Right atrium auricular region (tissue), 2 donors: Measurements from ENCODE around the gene LRCH1. TPM values are rescaled to one million over a fixed set of nuclear protein-coding genes. Genes with fewer than 3 reads are reported as not detected.

Source experiments
- DNase-seq: peaks from one replicate; pipeline ENCODE4 v3.0.0-alpha.2; 2019; ENCODE audit warnings: low spot score
- H3K27ac ChIP-seq, 2 donors: fragments of 200-600 bp; sonication (generic); 1 replicate in 1 of 2; 2 replicates in 1 of 2; pipeline ENCODE4 v1.5.1; 2016 to 2019
- H3K27me3 ChIP-seq, 2 donors: fragments of 200-600 bp; sonication (generic); one replicate each; pipeline versions ENCODE4 v1.5.1 to v1.6.0; 2017 to 2019
- H3K36me3 ChIP-seq: fragments of 200-600 bp; sonication (generic); one replicate; pipeline ENCODE4 v1.5.1; 2016
- H3K4me1 ChIP-seq, 2 donors: fragments of 200-600 bp; sonication (generic); one replicate each; pipeline versions ENCODE4 v1.5.1 to v1.6.0; 2017 to 2019
- H3K4me3 ChIP-seq, 2 donors: fragments of 200-600 bp; sonication (generic); 1 replicate in 1 of 2; 2 replicates in 1 of 2; pipeline ENCODE4 v1.5.1; 2017 to 2019; ENCODE audit warnings: mild to moderate bottlenecking in 1 of 2, moderate library complexity in 1 of 2
- H3K9me3 ChIP-seq, 2 donors: fragments of 200-600 bp; sonication (generic); one replicate each; pipeline ENCODE4 v1.5.1; 2019
- total RNA-seq, 2 donors: library from RNA; depleted of rRNA; stranded (reverse); fragments of >200 nt; gene quantifications; one replicate each; pipeline ENCODE4 v1.1.0, GENCODE V29; 2016
- TF ChIP-seq, protein P1 (sequence below), 2 donors: fragments of 200-600 bp; sonication (generic); IDR thresholded peaks; one replicate each; pipeline ENCODE4 v1.5.1; 2019; ENCODE audit warnings: antibody characterized with exemption in 2 of 2

The LRCH1 gene
- total RNA-seq, 2 donors from 2014 or later: 6.9 to 10.9 TPM

DNA sequence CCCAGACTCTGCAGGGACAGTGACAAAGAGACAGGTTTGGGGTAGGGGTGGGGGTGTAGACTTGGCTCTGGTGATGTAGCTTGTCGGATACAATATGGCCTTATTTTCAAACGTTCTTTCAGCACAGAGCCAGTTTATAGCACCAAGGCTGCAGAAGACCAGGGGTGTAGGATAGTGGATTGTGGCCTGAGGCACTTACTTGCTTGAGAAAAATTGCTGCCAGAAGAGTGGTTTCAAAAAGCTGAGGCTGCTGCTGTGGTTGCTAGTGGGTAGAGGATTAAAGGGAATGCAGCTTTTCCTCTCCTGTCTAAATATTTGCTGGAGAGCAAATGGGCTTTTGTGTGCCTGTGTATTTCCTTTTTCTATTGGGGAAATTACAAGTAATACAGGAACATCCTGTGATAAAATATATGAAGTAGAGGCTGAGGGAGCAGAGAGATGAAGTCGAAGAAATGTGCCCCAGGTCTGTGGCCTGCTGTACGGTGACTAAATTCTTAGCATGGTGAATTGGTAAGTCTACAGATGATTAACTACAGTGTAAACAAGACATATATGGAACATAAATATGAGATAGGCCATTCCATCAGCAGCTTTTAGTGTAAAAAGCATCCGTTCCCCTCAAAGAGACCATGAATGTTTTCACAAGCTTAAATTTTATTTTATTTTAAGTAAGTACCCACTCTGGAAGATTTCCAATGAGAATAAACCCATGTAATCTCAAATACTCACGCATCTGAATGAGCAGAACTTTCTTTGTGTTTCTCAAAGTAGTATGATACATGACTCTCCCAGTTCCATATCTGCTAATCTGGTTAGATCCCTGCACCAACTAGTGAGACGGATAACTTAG, 112.9 kb downstream of the LRCH1 start:
- TF ChIP-seq, protein P1, sequence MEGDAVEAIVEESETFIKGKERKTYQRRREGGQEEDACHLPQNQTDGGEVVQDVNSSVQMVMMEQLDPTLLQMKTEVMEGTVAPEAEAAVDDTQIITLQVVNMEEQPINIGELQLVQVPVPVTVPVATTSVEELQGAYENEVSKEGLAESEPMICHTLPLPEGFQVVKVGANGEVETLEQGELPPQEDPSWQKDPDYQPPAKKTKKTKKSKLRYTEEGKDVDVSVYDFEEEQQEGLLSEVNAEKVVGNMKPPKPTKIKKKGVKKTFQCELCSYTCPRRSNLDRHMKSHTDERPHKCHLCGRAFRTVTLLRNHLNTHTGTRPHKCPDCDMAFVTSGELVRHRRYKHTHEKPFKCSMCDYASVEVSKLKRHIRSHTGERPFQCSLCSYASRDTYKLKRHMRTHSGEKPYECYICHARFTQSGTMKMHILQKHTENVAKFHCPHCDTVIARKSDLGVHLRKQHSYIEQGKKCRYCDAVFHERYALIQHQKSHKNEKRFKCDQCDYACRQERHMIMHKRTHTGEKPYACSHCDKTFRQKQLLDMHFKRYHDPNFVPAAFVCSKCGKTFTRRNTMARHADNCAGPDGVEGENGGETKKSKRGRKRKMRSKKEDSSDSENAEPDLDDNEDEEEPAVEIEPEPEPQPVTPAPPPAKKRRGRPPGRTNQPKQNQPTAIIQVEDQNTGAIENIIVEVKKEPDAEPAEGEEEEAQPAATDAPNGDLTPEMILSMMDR (IDR thresholded peaks at IDR 0.05): no peak
- no peak for DNase-seq
- Histone ChIP-seq H3K36me3 (no peaks in the 10 kb centered on the region), H3K27ac (peak overlapping the region; percentile 13 to 19), H3K4me1 (peaks cover 0 to 45% of the 10 kb centered on the region in 2 donors), H3K9me3 (no peaks in the 10 kb centered on the region), H3K4me3 (no peak overlapping the region), H3K27me3 (no peaks in the 10 kb centered on the region)

GRCh38 chr13:46666727-46667456, 113.9 kb downstream of the LRCH1 start:
- no peak for DNase-seq
- no peaks in the 10 kb centered on the region for H3K36me3 ChIP-seq
- H3K4me3 ChIP-seq: no peak overlapping the region
- H3K27me3 ChIP-seq: no peaks in the 10 kb centered on the region
- TF ChIP-seq, protein P1 (IDR thresholded peaks at IDR 0.05): no peak
- peaks cover 0 to 45% of the 10 kb centered on the region in 2 donors for H3K4me1 ChIP-seq
- H3K9me3 ChIP-seq: no peaks in the 10 kb centered on the region
- peak overlapping the region in 1 of 2 donors; percentile 19 for H3K27ac ChIP-seq

- Histone ChIP-seq H3K36me3 (no peaks in the 10 kb centered on the region), H3K9me3 (no peaks in the 10 kb centered on the region), H3K4me3 (peak overlapping the region in 1 of 2 donors; percentile 23), H3K27ac (peak overlapping the region; percentile 56 to 62), H3K4me1 (peaks cover 0 to 49% of the 10 kb centered on the region in 2 donors), H3K27me3 (no peaks in the 10 kb centered on the region)
- DNase-seq: no peak
- TF ChIP-seq, protein P1 (IDR thresholded peaks at IDR 0.05): no peak
These were observed 114.8 kb downstream of the LRCH1 start for GRCh38 chr13:46667687-46668281.

DNA sequence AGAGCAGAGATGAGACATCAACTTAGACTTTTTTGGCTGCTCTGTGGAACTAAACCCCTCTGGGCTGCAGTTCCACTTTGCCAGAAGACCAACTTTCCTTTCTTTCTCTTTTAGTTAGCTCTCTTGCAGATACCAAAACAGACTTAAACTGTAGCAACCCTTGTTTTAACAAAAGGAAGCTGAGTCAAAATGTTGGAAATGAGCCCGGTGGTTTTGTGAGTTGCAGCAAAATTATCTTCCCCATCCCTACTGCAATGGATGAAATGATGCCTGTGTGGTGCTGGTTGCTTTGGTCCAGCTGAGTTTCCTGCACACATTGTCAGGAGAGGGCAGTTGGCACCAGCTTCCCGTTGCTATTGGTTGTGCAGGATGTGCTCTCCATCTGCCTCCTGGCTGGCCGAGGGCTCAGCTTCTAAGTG, 115.3 kb downstream of the LRCH1 start:
- H3K27me3 ChIP-seq: no peaks in the 10 kb centered on the region
- H3K9me3 ChIP-seq: no peaks in the 10 kb centered on the region
- peaks cover 0 to 54% of the 10 kb centered on the region in 2 donors for H3K4me1 ChIP-seq
- TF ChIP-seq, protein P1 (IDR thresholded peaks at IDR 0.05): no peak
- no peaks in the 10 kb centered on the region for H3K36me3 ChIP-seq
- H3K4me3 ChIP-seq: peak overlapping the region in 1 of 2 donors; percentile 23
- peak overlapping the region; percentile 56 to 62 for H3K27ac ChIP-seq
- DNase-seq: no peak

GRCh38 chr13:46668931-46669525, 116.1 kb downstream of the LRCH1 start:
- H3K9me3 ChIP-seq: no peaks in the 10 kb centered on the region
- TF ChIP-seq, protein P1 (IDR thresholded peaks at IDR 0.05): no peak
- no peak overlapping the region for H3K27ac ChIP-seq
- DNase-seq: no peak
- H3K36me3 ChIP-seq: no peaks in the 10 kb centered on the region
- no peak overlapping the region for H3K4me3 ChIP-seq
- H3K4me1 ChIP-seq: peaks cover 0 to 56% of the 10 kb centered on the region in 2 donors
- H3K27me3 ChIP-seq: no peaks in the 10 kb centered on the region
